HG02870 (cell line): ENCODE data around the gene OXLD1.
"Not testable (repeated sequence)": the region's sequence is repeated elsewhere in the genome, so short reads cannot be mapped to it uniquely, and the experiment has no call there.

Source experiments
- ATAC-seq: cut with Tn5 transposase; IDR thresholded peaks from one replicate; pipeline ENCODE4 v1.9.1; 2021; ENCODE audit warnings: mild to moderate bottlenecking, moderate library complexity; ENCODE audit not compliant: unreplicated experiment

OXLD1 gene

GRCh38 chr17:81683584-81684441 lies 17.4 kb upstream of the OXLD1 start, which contains the start of the genes ARL16 and HGS:
TSS of gene ARL16 (minus strand) at chr17:81683797. CDS start at chr17:81683753, 44 bp downstream.
TSS of gene HGS (plus strand) at chr17:81684011. CDS start at chr17:81684067, 56 bp downstream.
- ATAC-seq = peak; percentile 94

GRCh38 chr17:81683208-81683583 lies 16.8 kb upstream of the OXLD1 start:
- peak; percentile 13 for ATAC-seq

- ATAC-seq = no peak
These were observed 16.3 kb upstream of the OXLD1 start for GRCh38 chr17:81682565-81683207.

GRCh38 chr17:81681672-81682071 lies 15.3 kb upstream of the OXLD1 start:
- no peak for ATAC-seq

GRCh38 chr17:81680150-81680549 lies 13.7 kb upstream of the OXLD1 start:
- no peak for ATAC-seq

GRCh38 chr17:81676906-81677305 lies 10.5 kb upstream of the OXLD1 start:
- no peak for ATAC-seq

GRCh38 chr17:81675515-81676221 lies 9.3 kb upstream of the OXLD1 start:
- not testable (repeated sequence) for ATAC-seq

GRCh38 chr17:81673561-81674258 lies 7.3 kb upstream of the OXLD1 start:
- ATAC-seq = no peak

- no peak for ATAC-seq
These were observed 6.5 kb upstream of the OXLD1 start for GRCh38 chr17:81672954-81673353.

- ATAC-seq = no peak
These were observed 6.1 kb upstream of the OXLD1 start for GRCh38 chr17:81672504-81672903.

- no peak for ATAC-seq
These were observed 1.3 kb upstream of the OXLD1 start for GRCh38 chr17:81667754-81668153.

- no peak for ATAC-seq
These were observed 388 bp downstream of the OXLD1 start for GRCh38 chr17:81666092-81666341.

- ATAC-seq = no peak
These were observed 957 bp downstream of the OXLD1 start for GRCh38 chr17:81665205-81666091.

- ATAC-seq = no peak
These were observed 2.3 kb downstream of the OXLD1 start for GRCh38 chr17:81664051-81664470.

GRCh38 chr17:81662002-81662401 lies 4.4 kb downstream of the OXLD1 start:
- no peak for ATAC-seq

GRCh38 chr17:81660441-81660840 lies 6.0 kb downstream of the OXLD1 start:
- ATAC-seq = no peak

GRCh38 chr17:81659038-81659437 lies 7.4 kb downstream of the OXLD1 start:
- no peak for ATAC-seq

- no peak for ATAC-seq
These were observed 9.6 kb downstream of the OXLD1 start for GRCh38 chr17:81656835-81657234.

GRCh38 chr17:81656118-81656743 lies 10.2 kb downstream of the OXLD1 start, which contains the start of gene PDE6G:
TSS of gene PDE6G (minus strand) at chr17:81656542. CDS start at chr17:81653305, 3,237 bp downstream.
- ATAC-seq = no peak
